ENCODE data around the gene PKNOX2.
A peak's percentile ranks its signal among the peaks of the same experiment; 100 is the strongest.

The PKNOX2 gene

DNA sequence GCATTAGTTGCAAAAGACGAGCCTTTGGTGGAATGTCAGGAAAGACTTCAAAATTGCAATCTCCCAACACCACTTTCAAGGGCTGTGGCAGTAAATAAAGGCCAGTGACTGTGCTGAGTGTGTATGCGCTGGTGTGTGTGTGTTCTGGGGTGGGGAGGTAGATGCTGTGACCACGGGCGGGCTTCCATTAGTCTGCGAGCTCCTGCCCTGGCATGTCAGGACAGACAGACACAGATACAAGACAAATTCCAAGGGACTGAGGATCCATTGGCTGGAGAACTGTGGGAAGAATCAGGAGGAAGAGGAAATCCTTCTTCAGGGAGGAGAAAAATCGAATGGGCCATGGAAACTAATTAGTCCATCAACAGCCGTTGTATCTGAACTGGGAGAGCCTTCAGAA, 248.0 kb downstream of the PKNOX2 start:
- no peak for DNase-seq (ENCODE audit: low read depth)

GRCh38 chr11:125413226-125413625, 248.7 kb downstream of the PKNOX2 start:
- DNase-seq (ENCODE audit: low read depth) = no peak

GRCh38 chr11:125414121-125414520, 249.6 kb downstream of the PKNOX2 start:
- no peak for DNase-seq (ENCODE audit: low read depth)

DNA sequence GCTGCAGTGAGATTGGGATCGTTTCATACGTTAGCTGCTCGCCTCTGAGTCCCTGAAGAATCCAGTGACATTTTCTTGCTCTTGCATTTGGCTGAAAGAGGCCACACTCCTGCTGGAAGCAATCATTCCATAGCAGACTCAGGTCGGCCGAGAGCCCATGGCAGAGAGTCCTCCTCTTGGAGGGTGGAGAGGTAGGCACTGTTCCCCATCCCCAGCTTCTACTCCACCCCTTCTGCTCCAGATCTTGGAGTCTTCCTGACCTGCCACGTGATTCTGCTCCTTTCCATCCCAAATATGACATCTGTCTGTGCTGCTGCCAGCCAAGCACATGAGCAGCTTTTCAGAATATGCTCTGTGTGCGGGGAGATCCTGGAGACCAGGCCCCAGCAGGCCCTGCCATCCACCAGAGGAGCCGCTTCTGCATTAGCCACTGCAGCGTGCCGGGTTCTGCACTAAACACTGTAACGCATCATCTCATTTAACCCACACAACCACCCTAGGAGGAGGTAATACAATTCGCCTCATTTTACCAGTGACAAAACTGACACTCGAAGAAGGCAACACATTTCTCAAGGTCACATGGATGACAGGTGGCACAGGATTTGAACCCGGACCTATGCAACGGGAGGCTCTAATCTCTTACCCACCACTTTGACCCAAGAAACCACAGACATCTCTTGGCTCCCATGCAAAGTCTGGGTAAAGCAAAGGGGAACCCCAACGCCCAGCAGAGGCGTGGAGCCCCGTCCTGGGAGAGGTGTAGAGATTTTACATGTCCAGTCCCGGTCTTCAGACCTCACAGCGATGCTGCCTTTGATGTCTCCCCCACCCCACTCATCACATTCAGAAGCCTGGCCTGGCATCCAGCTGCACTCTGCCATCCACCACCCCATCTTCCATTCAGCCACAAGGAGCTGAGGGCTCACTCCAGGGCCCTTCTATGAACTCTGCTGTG, 252.7 kb downstream of the PKNOX2 start:
- no peak for DNase-seq (ENCODE audit: low read depth)

DNA sequence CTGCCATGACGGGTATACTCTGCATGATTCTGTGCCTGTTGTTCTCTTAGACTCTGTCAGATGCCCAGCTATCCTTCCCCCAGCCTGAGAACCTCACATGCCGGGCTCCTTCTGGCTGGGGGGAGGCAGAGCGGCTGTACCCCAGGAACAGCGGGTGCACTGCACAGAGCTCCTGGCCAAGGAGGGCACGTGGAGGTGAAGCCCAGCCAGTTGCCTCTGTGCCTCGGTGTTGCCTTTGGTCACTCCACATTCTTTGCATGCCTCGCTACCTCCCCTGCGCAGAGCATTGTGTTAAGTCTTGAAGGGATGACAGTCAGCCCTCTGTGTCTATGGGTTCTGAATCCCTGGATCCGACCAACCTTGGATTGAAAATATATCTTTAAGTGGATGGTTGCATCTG, 253.8 kb downstream of the PKNOX2 start:
- no peak for DNase-seq (ENCODE audit: low read depth)

DNA sequence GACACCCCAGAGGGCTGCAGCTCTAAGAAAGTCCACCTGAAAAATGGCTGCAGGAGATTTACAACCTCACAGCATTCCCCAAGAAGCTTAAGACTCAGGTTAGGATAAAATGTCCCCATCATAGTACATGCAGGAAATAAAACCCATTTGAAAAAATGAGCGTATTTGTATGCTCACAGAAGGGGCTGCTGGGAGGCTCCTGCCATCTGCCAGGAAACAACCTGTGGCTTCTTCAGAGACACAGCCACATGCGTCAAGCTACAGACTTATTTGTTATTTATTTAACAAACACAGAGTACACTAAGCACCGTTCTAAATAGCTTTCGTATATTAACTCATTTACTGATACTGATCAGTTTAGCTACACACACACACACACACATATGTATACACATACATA, 258.1 kb downstream of the PKNOX2 start:
- no peak for DNase-seq (ENCODE audit: low read depth)

DNA sequence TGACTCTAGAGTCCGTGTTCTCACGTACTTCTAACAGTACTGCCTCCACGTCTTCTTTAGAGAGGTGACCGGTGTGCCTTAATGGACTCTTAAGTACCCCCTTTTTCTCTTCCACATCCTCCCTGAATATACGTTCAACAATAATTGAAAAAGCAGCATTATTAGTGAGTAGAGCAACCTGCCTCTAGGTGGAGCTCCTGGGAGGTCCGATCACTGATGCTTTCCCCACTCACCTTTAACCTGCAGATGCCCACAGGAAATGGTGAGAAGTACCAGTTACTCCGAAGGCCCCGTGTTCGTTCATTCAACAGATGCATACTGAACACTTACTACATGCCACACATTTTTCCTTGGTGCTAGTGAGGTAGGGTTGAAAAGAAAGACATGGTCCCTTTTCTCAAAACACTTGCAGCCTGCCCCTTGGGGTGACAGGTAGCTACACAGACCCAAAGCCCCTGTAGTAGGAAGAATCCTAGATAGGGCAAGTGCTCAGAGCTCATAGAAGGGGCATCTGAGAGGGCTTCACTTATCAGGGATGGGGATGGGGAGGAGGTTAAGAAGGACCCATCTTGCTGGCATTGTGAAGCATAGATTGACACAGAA, 258.8 kb downstream of the PKNOX2 start:
- DNase-seq (ENCODE audit: low read depth) = no peak

DNA sequence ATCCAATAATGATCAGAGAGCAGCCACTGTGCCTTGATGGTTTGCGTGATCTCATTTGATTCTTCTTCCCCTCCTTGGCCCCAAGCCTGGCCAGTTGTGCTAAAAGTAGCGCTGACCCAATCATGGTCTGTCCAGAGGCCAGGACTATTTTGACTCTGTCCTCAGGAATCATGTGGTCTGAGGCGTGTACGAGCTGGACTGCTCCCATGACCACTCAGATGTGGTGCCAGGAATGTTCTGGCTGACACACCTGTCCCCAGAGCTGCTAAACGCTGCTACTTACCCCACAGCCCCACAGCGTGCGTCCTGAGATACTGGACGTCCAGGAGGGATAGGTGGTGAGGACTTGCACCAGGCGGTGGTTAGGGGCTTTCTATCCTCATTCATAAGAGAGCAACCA, 261.1 kb downstream of the PKNOX2 start:
- no peak for DNase-seq (ENCODE audit: low read depth)

DNA sequence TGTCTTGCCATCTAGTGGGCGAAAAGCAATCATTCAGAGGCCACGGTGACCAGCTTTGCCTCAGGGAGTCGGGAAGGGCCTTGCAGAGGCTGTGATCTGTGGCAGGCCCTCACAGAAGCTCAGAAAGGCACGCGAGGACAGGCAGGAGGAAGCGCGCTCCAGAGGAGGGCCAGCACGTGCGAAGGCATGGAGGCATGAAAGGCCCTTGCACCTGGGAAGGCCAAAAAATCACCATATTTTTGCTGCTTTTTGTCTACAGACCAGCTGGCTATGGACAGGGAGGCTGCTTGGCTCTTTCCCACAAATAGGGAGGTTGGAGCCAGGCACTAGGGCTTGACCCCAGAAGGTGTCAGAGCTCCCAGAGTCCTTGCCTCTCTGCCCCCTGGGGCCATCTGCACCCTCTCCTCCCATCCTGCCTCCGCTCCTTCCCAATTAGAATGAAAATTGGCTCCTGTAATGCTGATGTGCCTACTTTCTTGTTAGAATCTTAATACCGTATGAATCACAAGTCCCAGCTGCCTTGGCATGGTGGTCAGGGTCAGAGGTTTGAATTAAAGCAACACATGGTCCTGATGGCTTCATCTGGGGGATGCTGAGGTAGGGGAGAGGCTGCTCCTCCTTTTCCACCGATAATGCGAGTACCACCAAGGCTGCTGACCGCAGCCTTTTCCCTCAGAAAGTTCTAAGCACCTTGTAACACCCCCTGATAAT, 262.4 kb downstream of the PKNOX2 start:
- DNase-seq (ENCODE audit: low read depth) = no peak

DNA sequence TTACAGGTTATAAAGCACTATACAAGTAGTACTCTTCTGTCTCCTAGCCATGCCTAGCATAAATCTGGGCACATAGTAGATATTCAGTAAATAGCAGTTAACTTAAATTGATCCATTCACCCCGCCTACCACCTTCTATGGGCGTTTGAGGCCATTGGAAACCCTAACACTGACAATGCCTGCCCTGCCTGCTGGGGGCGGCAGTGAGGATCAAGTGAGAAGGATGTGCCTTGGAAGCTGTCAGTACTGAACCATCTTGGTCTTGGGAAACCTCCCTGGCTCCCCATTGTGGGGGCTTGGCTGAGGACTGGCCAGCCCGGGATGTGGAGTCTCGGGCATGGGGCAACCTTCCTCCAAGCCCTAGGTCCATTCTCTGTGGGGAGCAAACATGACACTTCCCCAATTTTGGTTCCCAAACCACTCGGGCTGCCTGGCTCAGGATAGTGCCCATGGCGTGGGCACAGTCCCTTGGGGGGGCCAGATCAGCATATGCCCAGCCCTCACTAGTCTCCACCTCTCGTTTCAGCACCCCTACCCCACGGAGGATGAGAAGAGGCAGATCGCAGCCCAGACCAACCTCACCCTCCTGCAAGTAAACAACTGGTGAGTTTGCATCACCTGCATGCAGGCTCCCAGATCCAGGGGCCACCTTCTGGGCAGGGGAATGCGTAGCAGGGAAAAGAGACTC, 264.1 kb downstream of the PKNOX2 start:
- DNase-seq (ENCODE audit: low read depth) = no peak

GRCh38 chr11:125429174-125429707, 264.7 kb downstream of the PKNOX2 start:
- DNase-seq (ENCODE audit: low read depth) = peak; percentile 28

- no peak for DNase-seq (ENCODE audit: low read depth)
These were observed 265.5 kb downstream of the PKNOX2 start for GRCh38 chr11:125429807-125430678.

DNA sequence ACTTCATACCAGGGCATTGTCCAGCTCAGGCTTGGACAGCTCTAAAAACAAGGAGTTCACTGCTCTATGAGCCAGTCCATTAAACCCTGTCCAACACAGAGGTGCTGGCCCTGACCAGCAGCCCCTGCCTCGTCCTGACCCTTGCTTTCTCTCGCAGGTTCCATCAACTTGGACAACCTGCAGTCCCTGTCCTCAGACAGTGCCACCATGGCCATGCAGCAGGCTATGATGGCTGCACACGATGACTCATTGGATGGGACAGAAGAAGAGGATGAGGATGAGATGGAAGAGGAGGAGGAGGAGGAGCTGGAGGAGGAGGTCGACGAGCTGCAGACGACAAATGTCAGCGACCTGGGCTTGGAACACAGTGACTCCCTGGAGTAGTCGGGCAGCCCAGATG, 266.5 kb downstream of the PKNOX2 start:
- no peak for DNase-seq (ENCODE audit: low read depth)

- no peak for DNase-seq (ENCODE audit: low read depth)
These were observed 266.9 kb downstream of the PKNOX2 start for GRCh38 chr11:125431481-125431880.

DNA sequence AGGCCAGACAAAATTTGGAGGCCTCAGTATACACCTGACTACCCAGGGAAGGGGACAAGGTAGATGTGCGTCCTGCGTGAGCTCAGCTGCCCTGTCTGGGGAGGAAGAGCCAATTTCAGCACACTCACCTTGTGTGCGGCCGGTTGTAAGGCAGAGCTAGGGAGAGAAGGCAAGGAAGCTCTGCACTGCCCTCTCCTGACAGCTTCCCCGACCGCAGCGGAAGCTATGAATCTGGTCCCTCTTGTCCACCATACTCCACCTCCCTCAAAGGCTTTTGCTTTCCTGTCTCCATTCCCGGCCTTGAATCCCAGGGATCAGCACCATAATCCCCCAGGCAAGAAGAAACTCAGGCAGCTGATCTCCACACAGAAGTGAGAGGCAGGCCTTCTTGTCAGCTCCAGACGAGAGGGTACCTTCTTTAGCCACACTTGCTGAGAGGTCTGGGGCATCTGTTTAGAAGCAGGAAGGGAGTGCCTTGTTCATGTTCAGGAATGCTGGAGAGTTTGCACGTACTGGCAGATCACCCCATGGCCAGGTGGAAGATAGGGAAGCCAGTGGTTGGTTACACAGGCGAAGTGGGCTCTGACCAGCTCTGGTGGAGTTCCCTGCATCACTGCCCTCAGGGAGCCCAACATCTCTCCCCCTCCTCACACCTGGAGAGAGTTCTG, 269.0 kb downstream of the PKNOX2 start:
- DNase-seq (ENCODE audit: low read depth) = peak; percentile 59

DNA sequence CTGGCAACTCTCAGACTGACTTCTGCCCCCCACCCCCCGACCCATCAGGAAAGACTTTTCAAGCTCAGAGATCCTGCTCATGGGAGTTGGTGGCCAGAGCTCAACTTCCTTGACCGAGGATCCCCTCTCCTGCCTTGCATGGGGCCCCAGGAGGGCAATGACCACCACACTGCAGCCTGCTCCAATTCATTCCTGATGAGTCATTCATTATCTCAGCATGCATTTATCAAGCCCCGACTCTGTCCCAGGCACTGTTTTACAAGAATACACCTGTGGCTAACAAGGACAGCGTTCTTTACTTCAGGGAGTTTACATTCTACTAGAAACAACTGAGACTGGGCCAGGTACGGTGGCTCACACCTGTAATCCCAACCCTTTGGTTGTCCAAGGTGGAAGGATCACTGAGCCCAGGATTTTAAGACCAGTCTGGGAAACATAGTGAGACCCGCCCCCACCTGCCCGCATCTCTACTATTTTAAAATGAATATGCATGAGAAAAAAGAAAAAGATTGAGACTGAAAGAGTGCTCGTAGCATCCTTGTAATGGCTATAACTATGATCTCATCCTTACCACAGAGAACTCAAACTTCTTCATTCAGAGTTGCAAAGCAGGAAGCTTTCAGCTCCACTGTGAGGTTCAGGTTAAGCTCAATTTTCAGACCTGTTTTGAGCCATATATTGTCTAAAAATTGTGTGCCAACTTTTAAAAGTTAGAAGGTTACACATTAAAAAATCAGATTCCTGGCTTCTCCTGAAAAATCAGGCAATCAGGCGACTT, 271.1 kb downstream of the PKNOX2 start:
- no peak for DNase-seq (ENCODE audit: low read depth)

DNA sequence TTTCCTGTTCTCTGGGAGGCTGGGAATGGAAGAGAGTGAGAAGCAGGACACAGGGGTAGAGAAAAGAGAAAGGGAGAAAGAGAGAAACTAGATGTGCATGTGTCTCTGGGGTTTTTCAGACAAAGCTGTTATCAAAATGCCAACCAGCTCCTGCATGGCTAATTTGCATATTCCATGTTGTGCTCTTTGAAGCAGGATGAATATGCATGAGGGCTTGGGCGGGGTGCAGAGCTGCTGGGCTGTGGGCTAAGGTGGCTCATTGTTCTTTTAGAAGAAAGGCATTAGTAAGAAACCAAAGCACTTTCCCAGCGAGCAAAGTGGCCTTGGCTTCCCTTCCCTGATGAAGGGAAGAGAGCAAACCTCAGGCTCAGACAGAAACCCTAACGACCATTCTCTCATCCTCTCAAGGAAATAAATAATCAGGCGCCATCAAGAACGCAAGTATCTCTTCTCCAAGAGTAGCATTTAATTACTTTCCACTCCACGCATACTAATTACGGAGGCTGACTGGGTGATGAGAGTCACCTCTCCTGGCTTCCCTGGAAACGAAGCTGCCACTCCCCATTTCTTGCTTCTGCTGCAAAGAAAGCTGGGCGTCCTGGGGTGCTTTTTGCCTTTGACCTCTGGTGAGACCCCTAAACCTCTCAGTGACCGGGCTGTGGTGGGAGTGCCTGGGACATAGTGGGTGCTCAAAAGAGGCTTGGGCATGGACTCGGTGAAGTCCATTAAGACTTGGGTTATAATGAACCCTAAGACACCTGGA, 277.3 kb downstream of the PKNOX2 start:
- no peak for DNase-seq (ENCODE audit: low read depth)

DNA sequence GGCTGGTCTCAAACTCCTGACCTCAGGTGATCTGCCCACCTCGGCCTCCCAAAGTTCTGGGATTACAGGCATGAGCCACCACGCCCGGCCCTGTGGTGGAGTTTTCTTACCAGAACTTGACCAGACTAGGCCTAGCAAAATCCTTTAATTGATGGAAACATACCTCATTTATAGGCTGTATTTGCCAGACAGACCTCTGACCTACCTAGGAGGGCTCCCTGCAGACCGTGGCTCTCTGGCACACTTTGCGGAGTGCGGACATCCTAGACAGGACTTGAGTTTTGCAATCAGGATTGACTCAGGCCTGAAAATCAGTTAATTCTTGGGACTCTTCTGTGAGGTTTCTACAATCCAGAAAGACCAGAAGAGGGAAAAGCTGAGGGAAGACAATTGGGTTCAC, 278.4 kb downstream of the PKNOX2 start:
- DNase-seq (ENCODE audit: low read depth) = no peak

DNA sequence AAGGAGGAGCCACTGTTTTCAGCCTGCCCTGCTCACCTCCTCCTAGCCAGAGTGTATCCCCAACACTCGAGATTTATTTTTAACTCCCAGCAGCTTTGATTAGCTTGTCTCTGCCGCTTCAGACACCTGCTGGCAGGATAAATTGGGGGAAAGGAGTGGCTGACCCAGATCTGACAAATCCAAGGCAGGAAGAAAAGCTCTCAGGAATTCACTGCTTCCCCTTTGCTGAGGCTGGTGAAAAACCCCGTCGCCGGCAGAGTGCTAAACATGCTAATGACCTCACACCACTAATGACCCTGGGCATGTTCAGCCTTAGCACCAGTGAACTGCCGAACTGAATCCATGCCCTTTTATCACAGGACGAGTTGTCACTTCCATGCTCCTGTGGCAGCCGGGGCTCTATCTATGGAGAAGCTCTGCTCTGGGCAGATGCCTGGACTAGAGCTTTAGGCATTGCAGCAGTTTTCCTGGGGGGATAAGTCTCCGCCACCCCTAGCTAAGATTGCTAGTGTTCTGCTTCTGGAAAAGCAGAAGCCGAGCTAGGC, 279.3 kb downstream of the PKNOX2 start:
- no peak for DNase-seq (ENCODE audit: low read depth)
